PC-9 (cell line): ENCODE data around the gene OR56A3. TPM values are rescaled to one million over a fixed set of nuclear protein-coding genes. Genes with fewer than 3 reads are reported as not detected.
A peak's percentile ranks its signal among the peaks of the same experiment; 100 is the strongest.

Source experiments
- BruUV-seq: library from RNA; stranded (reverse); fragments of 400-500 nt; replicated peaks from 2 replicates; lab custom pipeline; 2021; lab: Mats Ljungman, UMichigan
- CTCF ChIA-PET: fragments of 300-600 bp; sonication (Branson Sonifier 250); formaldehyde crosslinking; loops from one replicate; lab custom pipeline; 2022; ENCODE audit warnings: antibody characterized with exemption; lab: Charles Lee
- POLR2A ChIA-PET: fragments of 300-600 bp; sonication (Branson Sonifier 250); formaldehyde crosslinking; loops from one replicate; lab custom pipeline; 2022; ENCODE audit warnings: antibody characterized with exemption; ENCODE audit not compliant: unreplicated experiment; lab: Charles Lee
- DNase-seq, 2 experiments: peaks; one replicate each; pipeline versions ENCODE4 v3.0.0 to v3.0.0-alpha.2; 2015 to 2022; ENCODE audit warnings: mixed read lengths in 1 of 2
- H2AFZ ChIP-seq: fragments of 200-600 bp; sonication (generic); 2 replicates; pipeline ENCODE4 v1.8.1; 2017; ENCODE audit warnings: antibody characterized with exemption
- H3F3A ChIP-seq: fragments of 200-600 bp; sonication (generic); 2 replicates; pipeline ENCODE4 v1.8.1; 2017; ENCODE audit warnings: antibody characterized with exemption, mild to moderate bottlenecking, low read depth; ENCODE audit not compliant: insufficient read depth
- H3K27ac ChIP-seq: fragments of 200-600 bp; sonication (generic); 2 replicates; pipeline ENCODE4 v1.6.1; 2016; ENCODE audit warnings: mixed run types
- H3K27me3 ChIP-seq: fragments of 200-600 bp; sonication (generic); 2 replicates; pipeline ENCODE4 v1.6.1; 2016; ENCODE audit warnings: low read depth, mixed run types; ENCODE audit not compliant: insufficient read depth
- H3K36me3 ChIP-seq: fragments of 200-600 bp; sonication (generic); 2 replicates; pipeline ENCODE4 v1.6.1; 2016; ENCODE audit warnings: low read depth, mixed run types
- H3K4me1 ChIP-seq: fragments of 200-600 bp; sonication (generic); replicated peaks from 2 replicates; pipeline ENCODE4 v1.6.1; 2016; ENCODE audit warnings: mixed run types; ENCODE audit not compliant: insufficient read depth
- H3K4me2 ChIP-seq: fragments of 200-600 bp; sonication (generic); 2 replicates; pipeline ENCODE4 v1.6.1; 2017; ENCODE audit warnings: mixed run types
- H3K4me3 ChIP-seq: fragments of 200-600 bp; sonication (generic); 2 replicates; pipeline ENCODE4 v1.6.1; 2016; ENCODE audit warnings: mixed run types
- H3K79me2 ChIP-seq: fragments of 200-600 bp; sonication (generic); 2 replicates; pipeline ENCODE4 v1.6.1; 2017; ENCODE audit warnings: low read depth, mixed run types
- H3K9me2 ChIP-seq: fragments of 200-600 bp; sonication (generic); 2 replicates; pipeline ENCODE4 v1.8.1; 2017; ENCODE audit warnings: mild to moderate bottlenecking; ENCODE audit not compliant: insufficient read depth
- H3K9me3 ChIP-seq: fragments of 200-600 bp; sonication (generic); 2 replicates; pipeline ENCODE4 v1.8.1; 2016; ENCODE audit warnings: low read depth; ENCODE audit not compliant: insufficient read depth
- H4K20me1 ChIP-seq: fragments of 200-600 bp; sonication (generic); 2 replicates; pipeline ENCODE4 v1.8.1; 2017; ENCODE audit not compliant: insufficient read depth
- EZH2 ChIP-seq: fragments of 200-600 bp; sonication (generic); IDR thresholded peaks from 2 replicates; pipeline ENCODE4 v1.8.0; 2017; ENCODE audit warnings: antibody characterized with exemption, low read depth
- intact Hi-C: fragments of 100-400 bp; cut with micrococcal nuclease; formaldehyde crosslinking; loops from one replicate; pipeline ENCODE4 v1.10.0; 2022; ENCODE audit not compliant: unreplicated experiment
- total RNA-seq: library from RNA; stranded (reverse); gene quantifications from 2 replicates; pipeline ENCODE4 v1.2.3, GENCODE V29; 2021
- TF ChIP-seq, protein P1 (sequence below): fragments of 200-600 bp; sonication (generic); conservative IDR thresholded peaks from 2 replicates; pipeline ENCODE4 v1.6.1; 2017; ENCODE audit warnings: mixed run types, antibody characterized with exemption, mild to moderate bottlenecking, moderate library complexity

The OR56A3 gene
- total RNA-seq, 1 experiment from 2014 or later = not detected

DNA sequence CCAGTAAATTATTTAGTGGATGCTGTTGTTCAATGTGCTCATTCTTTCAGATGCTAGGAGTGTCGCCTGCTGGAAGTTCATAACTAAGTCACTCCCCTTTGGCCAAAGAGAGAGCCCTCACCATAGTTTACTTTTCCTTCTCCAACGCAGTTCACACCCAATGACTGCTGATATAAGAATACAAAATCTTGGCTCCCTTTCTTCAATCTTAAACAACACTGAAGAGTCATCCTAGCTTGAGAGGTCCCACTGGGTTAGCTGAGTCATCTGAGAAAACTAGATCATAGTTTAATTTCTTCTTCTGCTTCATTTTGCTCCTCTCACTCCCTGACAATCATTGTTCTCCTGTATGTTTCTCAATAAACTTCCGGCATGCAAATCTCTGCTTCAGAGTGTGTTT lies 50.1 kb downstream of the OR56A3 start:
- no TSS peak for BruUV-seq
- no peaks in the 10 kb centered on the region for H3K36me3 ChIP-seq
- no peak overlapping the region for H3K27ac ChIP-seq
- DNase-seq = no peak
- H3K9me2 ChIP-seq = no peaks in the 10 kb centered on the region
- intact Hi-C loops = no loop called here
- no peak overlapping the region for H3K4me3 ChIP-seq
- no peaks in the 10 kb centered on the region for H3K27me3 ChIP-seq
- ChIA-PET CTCF (no interaction called here), POLR2A (no interaction called here)
- H3F3A ChIP-seq = no peaks in the 10 kb centered on the region
- no peaks in the 10 kb centered on the region for H3K9me3 ChIP-seq
- no peak overlapping the region for H2AFZ ChIP-seq
- H3K4me2 ChIP-seq = no peak overlapping the region
- TF ChIP-seq, protein P1, sequence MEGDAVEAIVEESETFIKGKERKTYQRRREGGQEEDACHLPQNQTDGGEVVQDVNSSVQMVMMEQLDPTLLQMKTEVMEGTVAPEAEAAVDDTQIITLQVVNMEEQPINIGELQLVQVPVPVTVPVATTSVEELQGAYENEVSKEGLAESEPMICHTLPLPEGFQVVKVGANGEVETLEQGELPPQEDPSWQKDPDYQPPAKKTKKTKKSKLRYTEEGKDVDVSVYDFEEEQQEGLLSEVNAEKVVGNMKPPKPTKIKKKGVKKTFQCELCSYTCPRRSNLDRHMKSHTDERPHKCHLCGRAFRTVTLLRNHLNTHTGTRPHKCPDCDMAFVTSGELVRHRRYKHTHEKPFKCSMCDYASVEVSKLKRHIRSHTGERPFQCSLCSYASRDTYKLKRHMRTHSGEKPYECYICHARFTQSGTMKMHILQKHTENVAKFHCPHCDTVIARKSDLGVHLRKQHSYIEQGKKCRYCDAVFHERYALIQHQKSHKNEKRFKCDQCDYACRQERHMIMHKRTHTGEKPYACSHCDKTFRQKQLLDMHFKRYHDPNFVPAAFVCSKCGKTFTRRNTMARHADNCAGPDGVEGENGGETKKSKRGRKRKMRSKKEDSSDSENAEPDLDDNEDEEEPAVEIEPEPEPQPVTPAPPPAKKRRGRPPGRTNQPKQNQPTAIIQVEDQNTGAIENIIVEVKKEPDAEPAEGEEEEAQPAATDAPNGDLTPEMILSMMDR = no peak
- no peak for TF ChIP-seq EZH2
- H3K79me2 ChIP-seq = no peaks in the 10 kb centered on the region
- no peaks in the 10 kb centered on the region for H3K4me1 ChIP-seq
- H4K20me1 ChIP-seq = no peaks in the 10 kb centered on the region

DNA sequence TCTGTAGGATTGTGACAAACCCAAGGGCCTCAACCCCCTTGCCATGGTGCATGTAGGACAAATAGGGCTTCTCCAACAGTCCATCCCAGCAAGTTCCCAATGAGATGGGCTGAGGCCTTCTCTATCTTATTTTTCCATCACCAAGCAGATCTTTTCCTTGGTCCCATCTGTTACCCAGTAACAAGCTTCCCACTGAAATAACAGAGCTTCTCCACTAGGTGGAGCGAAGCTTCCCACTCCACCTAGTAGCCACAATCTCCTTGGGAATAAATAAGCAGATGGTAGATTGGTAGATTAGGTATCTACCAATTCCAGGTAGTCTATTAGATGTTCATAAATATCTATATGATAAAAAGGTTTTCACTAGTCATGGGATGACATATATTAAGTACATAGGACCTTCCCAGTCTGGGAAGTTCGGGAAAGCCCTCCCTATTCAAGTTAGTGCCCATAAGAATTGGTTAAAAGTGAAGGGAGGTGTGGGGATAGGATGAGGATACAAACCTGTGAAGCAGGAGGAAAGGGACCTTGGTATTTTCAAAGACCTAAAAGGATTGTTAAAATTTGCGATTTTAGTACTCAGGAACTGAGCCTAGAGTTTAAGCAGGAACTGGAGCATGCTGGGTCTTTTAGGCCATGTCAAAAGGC lies 50.7 kb downstream of the OR56A3 start:
- POLR2A ChIA-PET = no interaction called here
- H3K9me2 ChIP-seq = no peaks in the 10 kb centered on the region
- intact Hi-C loops = no loop called here

DNA sequence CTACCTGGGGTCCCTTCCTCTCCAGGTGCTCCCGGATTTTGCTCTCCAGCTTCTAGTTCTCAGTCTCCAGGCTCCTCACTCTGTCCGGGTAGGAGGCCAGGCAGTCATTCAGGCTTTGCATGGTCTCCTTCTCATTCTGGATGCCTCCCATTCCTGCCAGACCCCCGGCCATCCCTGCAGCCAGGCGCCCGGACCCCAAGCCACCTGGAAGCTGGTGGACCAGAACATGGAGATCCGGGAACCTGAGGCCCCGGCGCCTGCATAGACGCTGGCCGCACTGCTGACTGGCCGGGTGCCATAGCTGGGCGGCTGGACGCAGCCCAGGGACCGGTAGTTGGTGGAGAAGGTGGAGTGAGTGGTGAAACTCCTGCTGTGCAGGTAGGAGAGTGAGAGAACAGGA lies 52.7 kb downstream of the OR56A3 start:
- H3K9me3 ChIP-seq = no peaks in the 10 kb centered on the region
- H3F3A ChIP-seq = no peaks in the 10 kb centered on the region
- ChIA-PET CTCF (no interaction called here), POLR2A (no interaction called here)
- no peak overlapping the region for H3K4me2 ChIP-seq
- no peaks in the 10 kb centered on the region for H4K20me1 ChIP-seq
- H2AFZ ChIP-seq = no peak overlapping the region
- intact Hi-C loops = no loop called here
- DNase-seq = no peak
- H3K79me2 ChIP-seq = no peaks in the 10 kb centered on the region
- no peaks in the 10 kb centered on the region for H3K27me3 ChIP-seq
- no TSS peak for BruUV-seq
- no peaks in the 10 kb centered on the region for H3K4me1 ChIP-seq
- no peaks in the 10 kb centered on the region for H3K36me3 ChIP-seq
- no peak overlapping the region for H3K27ac ChIP-seq
- no peak overlapping the region for H3K4me3 ChIP-seq
- TF ChIP-seq, protein P1 = no peak
- no peak for TF ChIP-seq EZH2
- H3K9me2 ChIP-seq = no peaks in the 10 kb centered on the region

More for the DNA sequence above, 50.7 kb downstream of the OR56A3 start:
- H4K20me1 ChIP-seq = no peaks in the 10 kb centered on the region
- no peak overlapping the region for H2AFZ ChIP-seq
- H3K4me2 ChIP-seq = no peak overlapping the region
- no peaks in the 10 kb centered on the region for H3K27me3 ChIP-seq
- no peaks in the 10 kb centered on the region for H3K4me1 ChIP-seq
- no peaks in the 10 kb centered on the region for H3K9me3 ChIP-seq
- BruUV-seq = no TSS peak
- CTCF ChIA-PET = no interaction called here
- no peak for DNase-seq
- H3K36me3 ChIP-seq = no peaks in the 10 kb centered on the region
- TF ChIP-seq, protein P1 = peak; percentile 60
- TF ChIP-seq EZH2 = no peak
- no peaks in the 10 kb centered on the region for H3K79me2 ChIP-seq
- H3K4me3 ChIP-seq = no peak overlapping the region
- H3F3A ChIP-seq = no peaks in the 10 kb centered on the region
- H3K27ac ChIP-seq = no peak overlapping the region

Other genes with a start within 250 kb of the OR56A3 start
- not detected in 2 replicates for gene OR56B1, start 205.8 kb upstream of the OR56A3 start, total RNA-seq
- gene OR52N4, start 188.0 kb upstream of the OR56A3 start, total RNA-seq = not detected in 2 replicates
- not detected in 2 replicates for gene OR52N5, start 158.9 kb upstream of the OR56A3 start, total RNA-seq
- not detected in 2 replicates for gene OR52N1, start 151.0 kb upstream of the OR56A3 start, total RNA-seq
- gene OR52N2, start 133.3 kb upstream of the OR56A3 start, total RNA-seq = not detected in 2 replicates
- not detected in 2 replicates for gene OR52E6, start 100.4 kb upstream of the OR56A3 start, total RNA-seq
- not detected in 2 replicates for gene OR52E8, start 84.6 kb upstream of the OR56A3 start, total RNA-seq
- gene OR52E4, start 61.6 kb upstream of the OR56A3 start, total RNA-seq = not detected in 2 replicates
- gene OR52E5, start 49.0 kb upstream of the OR56A3 start, total RNA-seq = not detected in 2 replicates
- not detected in 2 replicates for gene OR56A5, start 26.2 kb downstream of the OR56A3 start, total RNA-seq
- gene OR52L1, start 44.7 kb downstream of the OR56A3 start, total RNA-seq = not detected in 2 replicates
- gene OR56A4, start 64.7 kb downstream of the OR56A3 start, total RNA-seq = not detected in 2 replicates
- gene OR56A1, start 88.5 kb downstream of the OR56A3 start, total RNA-seq = not detected in 2 replicates
- gene OR56B4, start 165.4 kb downstream of the OR56A3 start, total RNA-seq = not detected in 2 replicates
- gene OR52B2, start 228.1 kb downstream of the OR56A3 start, total RNA-seq = not detected in 2 replicates